GM12873 (cell line): ENCODE results near the gene DUSP6.

ENCODE experiments used
- CTCF ChIP-seq: IDR thresholded peaks from 2 replicates; pipeline ENCODE4 v1.5.1; 2012; ENCODE audit warnings: low read depth, mild to moderate bottlenecking, moderate library complexity, low read length, control low read depth; ENCODE audit not compliant: insufficient read depth; ENCODE audit errors: missing control alignments

The DUSP6 gene

GRCh38 chr12:89335452-89336244 lies 16.7 kb downstream of the DUSP6 start:
- TF ChIP-seq CTCF = no peak

DNA sequence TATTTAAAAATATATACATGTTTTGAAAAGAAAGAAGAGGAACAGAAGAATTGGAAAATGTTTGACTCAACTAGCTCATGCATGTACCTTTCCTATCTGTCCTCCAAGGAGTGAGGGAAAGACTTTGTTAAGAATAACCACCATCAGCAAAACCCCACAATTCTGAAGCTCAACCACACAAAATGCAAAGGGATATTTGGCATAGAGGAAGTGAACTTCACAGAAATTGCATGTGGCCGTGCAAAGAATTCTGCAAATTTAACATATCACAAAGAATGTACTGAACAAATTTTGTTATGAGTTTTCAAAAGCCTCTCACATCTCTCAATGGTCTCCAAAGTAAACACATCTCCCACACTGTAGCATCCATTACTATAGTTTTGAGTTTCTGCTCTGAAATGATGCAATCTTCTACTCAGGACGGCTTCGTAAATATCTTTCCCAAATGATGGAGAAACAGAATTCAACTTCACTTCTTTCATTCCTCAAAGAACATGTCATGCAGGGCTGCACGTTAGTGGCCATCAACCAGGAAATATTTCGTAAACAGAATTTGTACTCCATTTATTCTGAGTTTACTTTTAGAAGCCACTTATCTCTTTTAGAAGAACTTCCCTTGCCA lies 17.6 kb downstream of the DUSP6 start:
- no peak for TF ChIP-seq CTCF

DNA sequence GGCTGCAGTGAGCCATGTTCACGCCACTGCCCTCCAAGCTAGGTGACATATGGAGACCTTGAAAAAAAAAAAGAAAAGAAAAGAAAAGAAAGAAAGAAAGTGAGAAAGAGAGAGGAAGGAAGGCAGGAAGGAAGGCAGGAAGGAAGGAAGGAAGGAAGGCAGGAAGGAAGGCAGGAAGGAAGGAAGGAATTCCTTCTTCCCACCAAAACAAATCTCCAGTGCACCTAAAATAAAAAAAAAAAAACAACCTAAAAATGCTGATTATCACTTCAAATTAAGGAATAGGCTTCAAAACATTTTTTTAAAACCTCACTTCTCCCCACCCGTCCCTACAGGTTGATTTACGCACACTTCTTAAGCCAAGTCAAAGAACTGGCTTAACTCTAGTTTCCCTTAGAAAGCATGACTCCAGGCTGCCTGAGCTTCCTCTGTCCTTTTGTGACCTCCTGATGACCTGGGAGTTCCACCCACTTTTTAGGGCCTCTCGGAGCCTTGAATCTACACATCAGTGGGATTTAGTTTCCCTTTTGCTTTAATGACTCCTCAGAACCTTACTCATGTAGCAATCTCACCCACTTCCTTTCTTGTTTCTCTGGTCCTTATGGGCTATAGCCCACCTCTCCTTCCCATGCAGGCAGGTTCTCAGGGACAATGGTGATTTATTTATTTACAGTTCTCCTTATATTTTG lies 18.6 kb downstream of the DUSP6 start:
- no peak for TF ChIP-seq CTCF

GRCh38 chr12:89328151-89329030 lies 23.9 kb downstream of the DUSP6 start:
- no peak for TF ChIP-seq CTCF

- TF ChIP-seq CTCF = no peak
Observed at GRCh38 chr12:89327486-89328094, 24.7 kb downstream of the DUSP6 start.

DNA sequence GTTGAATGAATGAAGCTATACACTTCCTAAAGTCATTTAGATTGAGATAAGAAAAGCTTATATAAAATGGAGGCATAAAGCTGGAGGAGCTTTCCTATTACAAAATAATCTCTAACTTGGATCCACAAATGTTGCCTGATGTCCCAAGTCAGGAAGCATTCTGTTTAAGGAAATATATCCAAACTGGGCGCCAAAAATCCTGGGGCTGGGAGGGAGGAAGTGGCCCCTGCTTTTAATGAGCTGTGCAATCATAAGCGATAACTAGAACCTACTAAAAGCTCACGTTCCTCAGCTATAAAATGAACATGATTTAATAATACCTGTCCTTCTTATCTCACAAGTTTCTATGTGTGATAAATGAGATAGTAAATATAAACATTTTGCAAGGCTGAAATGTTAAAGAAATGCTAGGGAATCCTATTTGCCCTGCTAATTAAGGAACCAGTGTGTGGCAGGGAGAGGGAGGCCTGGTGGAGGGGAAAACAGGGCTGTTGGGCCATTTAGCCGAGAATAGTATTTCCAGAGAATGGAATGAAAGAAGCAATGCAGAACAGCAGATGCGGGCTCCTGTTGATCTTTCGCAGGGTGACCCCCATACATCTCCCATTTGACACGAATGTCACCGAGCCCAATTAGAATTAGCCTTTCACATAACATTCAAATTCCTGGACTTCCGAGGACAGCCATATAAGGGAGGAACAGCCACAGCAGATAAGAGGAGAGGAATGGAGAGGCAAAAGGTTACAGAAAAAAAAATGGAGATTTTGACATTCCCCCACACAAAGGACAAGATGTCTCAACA lies 25.9 kb downstream of the DUSP6 start:
- TF ChIP-seq CTCF = no peak
